GM06990 (cell line): ENCODE measurements around the gene LCN12.

Experiments used
- DNase-seq: peaks from one replicate; pipeline ENCODE4 v3.0.0-alpha.2; 2011; ENCODE audit not compliant: insufficient read length; ENCODE audit errors: extremely low read depth
- H3K27me3 ChIP-seq: replicated peaks from 2 replicates; pipeline ENCODE4 v1.6.0; 2011; ENCODE audit warnings: low read length; ENCODE audit not compliant: control insufficient read depth, insufficient read depth
- H3K36me3 ChIP-seq: 2 replicates; pipeline ENCODE4 v1.5.1; 2011; ENCODE audit warnings: low read length; ENCODE audit not compliant: control insufficient read depth, insufficient read depth
- H3K4me3 ChIP-seq: replicated peaks from 2 replicates; pipeline ENCODE4 v1.5.1; 2011; ENCODE audit warnings: low read depth, mild to moderate bottlenecking, control low read depth, low read length
- CTCF ChIP-seq: IDR thresholded peaks from 2 replicates; pipeline ENCODE4 v1.5.1; 2011; ENCODE audit warnings: low read length, control low read depth, mild to moderate bottlenecking, inconsistent platforms; ENCODE audit not compliant: insufficient read depth, poor library complexity, severe bottlenecking

Gene LCN12

GRCh38 chr9:136965771-136966484 lies 13.9 kb downstream of the LCN12 start:
- Histone ChIP-seq H3K36me3 (no peaks in the 10 kb centered on the region), H3K4me3 (peak overlapping the region; percentile 25; the same call in 1 of the 2 replicates), H3K27me3 (no peaks in the 10 kb centered on the region)
- no peak for TF ChIP-seq CTCF
- DNase-seq: no peak

- no peak for DNase-seq
- TF ChIP-seq CTCF: no peak
- Histone ChIP-seq H3K27me3 (no peaks in the 10 kb centered on the region; the same call in 1 of the 2 replicates), H3K36me3 (no peaks in the 10 kb centered on the region), H3K4me3 (no peak overlapping the region)
Measured at GRCh38 chr9:136968333-136969127, 16.5 kb downstream of the LCN12 start.

- no peak for DNase-seq
- Histone ChIP-seq H3K36me3 (no peaks in the 10 kb centered on the region), H3K27me3 (no peaks in the 10 kb centered on the region; the same call in 1 of the 2 replicates), H3K4me3 (no peak overlapping the region)
- TF ChIP-seq CTCF: no peak
Measured at GRCh38 chr9:136969150-136969549, 17.1 kb downstream of the LCN12 start.

- DNase-seq: no peak
- H3K27me3 ChIP-seq: no peaks in the 10 kb centered on the region; the same call in 1 of the 2 replicates
- H3K4me3 ChIP-seq: no peak overlapping the region
- H3K36me3 ChIP-seq: no peaks in the 10 kb centered on the region
- TF ChIP-seq CTCF: no peak
Measured at GRCh38 chr9:136969774-136970173, 17.7 kb downstream of the LCN12 start.

GRCh38 chr9:136970361-136970760 lies 18.3 kb downstream of the LCN12 start:
- no peaks in the 10 kb centered on the region for H3K36me3 ChIP-seq
- no peak overlapping the region for H3K4me3 ChIP-seq
- peaks cover 2% of the 10 kb centered on the region; the same call in 1 of the 2 replicates for H3K27me3 ChIP-seq
- no peak for TF ChIP-seq CTCF
- DNase-seq: no peak
